Keratinocyte (primary cell): ENCODE data around the gene NEUROD1.

ENCODE experiments used
- CTCF ChIP-seq, 3 experiments: IDR thresholded peaks in 1 of 3; conservative IDR thresholded peaks in 1 of 3; optimal IDR thresholded peaks in 1 of 3; 2 replicates in 2 of 3; 3 replicates in 1 of 3; pipeline versions ENCODE3 to v1.5.1; 2011; ENCODE audit warnings: low read length in 3 of 3, mild to moderate bottlenecking in 3 of 3, moderate library complexity in 2 of 3, control low read depth in 1 of 3, inconsistent platforms in 1 of 3; ENCODE audit not compliant: insufficient read depth in 2 of 3; ENCODE audit errors: extremely low read depth in 1 of 3
- EZH2 ChIP-seq: IDR thresholded peaks from one replicate; pipeline ENCODE4 v1.6.1; 2012; ENCODE audit warnings: inconsistent platforms, mild to moderate bottlenecking, low read length, moderate library complexity

DNA sequence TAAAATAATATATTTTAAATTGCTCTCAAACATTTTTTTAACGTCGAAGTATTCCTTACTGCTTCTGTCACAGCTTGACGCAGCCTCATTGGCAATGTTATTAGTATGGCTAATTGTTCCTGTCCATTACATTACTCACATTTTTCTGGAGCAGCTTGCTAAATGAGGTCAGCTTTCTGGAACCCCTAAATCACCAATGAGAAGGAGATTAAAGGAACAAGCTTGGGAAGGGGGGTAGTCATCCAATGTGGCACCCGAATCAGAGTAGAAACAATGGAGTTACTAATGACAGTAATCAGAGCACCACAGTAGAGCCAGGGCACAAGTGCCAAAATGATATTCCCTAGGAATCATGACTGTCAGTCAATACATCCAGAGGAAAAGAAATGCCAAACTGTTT lies 5.1 kb downstream of the NEUROD1 start:
- TF ChIP-seq CTCF (optimal IDR thresholded peaks at IDR 0.05 in 1 of 3, IDR thresholded peaks at IDR 0.05 in 1 of 3, conservative IDR thresholded peaks at IDR 0.05 in 1 of 3; ENCODE audit: extremely low read depth in 1 of 3, insufficient read depth in 2 of 3, low read length in 3 of 3) (no peak), EZH2 (no peak)
